T-helper 1 cell treated with Interleukin-12 subunit alpha and Interleukin-12 subunit beta and Interleukin-4 antibody, amounts not matched to agents 30 ng/mL and 1 ng/mL, for 36 hours (primary cell): ENCODE measurements around the gene CAMK2B. TPM values are rescaled to one million over a fixed set of nuclear protein-coding genes. Genes with fewer than 3 reads are reported as not detected.

Source experiments
- intact Hi-C: fragments of 100-400 bp; cut with micrococcal nuclease; formaldehyde crosslinking; loops from one replicate; pipeline ENCODE4 v1.15.1; 2024
- total RNA-seq: library from RNA; stranded (reverse); gene quantifications from 2 replicates; pipeline ENCODE4 v1.2.3, GENCODE V29; 2022

Gene CAMK2B
- total RNA-seq, 1 donor from 2014 or later, result not detected

DNA sequence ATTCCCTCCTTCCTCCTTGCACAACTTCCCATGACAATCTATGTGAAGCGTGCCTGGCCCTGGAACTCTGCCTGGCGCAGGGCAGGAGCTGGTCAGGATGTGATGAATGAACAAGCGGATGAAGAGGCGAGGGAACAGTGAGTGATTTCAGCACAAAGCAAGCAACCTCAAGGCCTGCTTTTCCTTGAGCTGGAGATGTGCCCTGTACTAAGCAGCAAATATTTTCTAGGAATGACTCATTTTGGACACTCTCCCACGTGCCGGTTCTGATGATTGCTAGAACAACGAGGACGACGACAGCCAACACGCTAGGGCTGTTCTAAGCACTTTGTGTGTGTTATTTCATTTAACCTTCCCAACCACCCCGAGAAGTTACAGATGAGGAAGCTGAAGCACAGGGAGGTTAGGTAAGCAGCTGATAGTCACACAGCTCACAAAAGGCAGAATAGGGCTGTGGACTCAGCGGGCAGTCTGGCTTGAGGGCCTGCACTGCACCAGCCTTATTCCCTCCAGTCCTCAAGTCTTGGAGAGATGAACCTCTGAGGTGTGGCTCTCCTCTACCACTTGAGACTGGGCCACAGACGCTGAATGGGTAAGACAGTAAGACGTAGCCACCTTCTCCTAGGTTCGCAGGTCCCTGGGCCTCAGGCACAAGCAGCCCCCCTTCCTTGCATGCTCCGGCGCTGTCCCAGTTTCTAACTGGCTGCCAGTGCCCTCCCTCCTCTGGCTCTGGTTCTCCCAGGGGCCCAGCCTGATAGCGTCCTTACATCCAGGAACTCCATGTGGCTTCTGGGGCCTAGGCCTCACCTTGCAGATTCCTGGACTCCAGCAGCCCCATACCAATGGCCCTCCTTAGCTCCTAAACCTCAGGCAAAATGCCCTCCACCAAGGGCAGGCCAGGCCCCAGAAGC lies 65.6 kb downstream of the CAMK2B start:
- intact Hi-C loops, result loop anchor here (2.0 to 5.0 kb wide), 3 partner anchors 229 to 587 kb away; partner anchors contain the start of gene H2AZ2

DNA sequence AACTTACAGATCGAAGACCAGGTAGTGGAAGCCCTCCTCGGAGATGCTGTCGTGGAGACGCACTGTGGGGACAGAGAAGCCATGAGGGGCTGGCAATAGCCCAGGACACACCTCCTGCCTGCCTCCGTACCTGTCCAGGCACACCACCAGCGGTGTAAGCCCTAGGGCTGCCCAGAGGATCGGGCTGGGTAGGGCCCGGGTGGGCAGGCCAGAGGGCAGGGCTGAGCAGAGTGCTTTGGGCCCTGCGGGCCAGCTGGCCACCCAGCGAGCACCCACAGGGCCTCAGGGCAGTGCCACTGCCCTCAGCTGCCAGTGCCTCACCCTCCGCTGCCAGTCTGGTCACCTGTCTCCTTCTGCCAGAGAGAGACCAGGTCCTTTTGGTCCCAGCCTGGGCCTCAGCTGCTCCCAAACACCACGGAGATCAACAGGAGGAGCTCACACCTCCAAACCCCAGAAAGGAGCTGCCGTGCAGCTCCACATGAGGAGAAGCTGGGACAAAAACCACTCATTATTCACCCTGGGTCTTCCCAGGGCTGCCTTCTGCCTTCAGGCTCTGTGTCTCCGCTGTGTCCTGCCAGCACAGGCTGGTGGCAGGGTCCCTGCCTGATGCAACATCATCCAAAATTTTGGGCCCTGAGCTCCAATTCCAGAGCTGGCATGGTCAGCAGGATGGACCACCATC lies 66.4 kb downstream of the CAMK2B start:
- intact Hi-C loops, result loop anchor here (1.0 to 5.0 kb wide), 8 partner anchors 18 to 588 kb away; partner anchors contain the start of genes H2AZ2, POLD2, POLM and YKT6

DNA sequence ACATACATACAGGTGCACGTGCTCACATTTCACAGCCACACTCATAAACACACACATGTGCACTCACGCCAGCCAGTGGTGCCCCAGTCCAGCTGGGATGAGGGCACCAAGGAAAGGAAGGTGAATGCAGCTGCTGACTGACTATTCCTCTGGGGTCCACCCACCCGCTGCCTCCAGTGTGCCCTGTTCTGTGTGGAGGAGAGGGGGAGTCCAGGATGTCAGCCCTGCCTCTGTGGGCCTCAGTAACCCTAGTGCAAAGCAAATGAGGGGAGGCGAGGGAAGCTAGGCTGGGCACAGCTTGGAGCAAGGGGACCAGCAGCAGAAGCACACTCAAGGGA lies 67.0 kb downstream of the CAMK2B start:
- intact Hi-C loops, result loop anchor here (1.0 to 5.0 kb wide), 8 partner anchors 17 to 589 kb away; partner anchors contain the start of genes H2AZ2, POLD2, POLM and YKT6

DNA sequence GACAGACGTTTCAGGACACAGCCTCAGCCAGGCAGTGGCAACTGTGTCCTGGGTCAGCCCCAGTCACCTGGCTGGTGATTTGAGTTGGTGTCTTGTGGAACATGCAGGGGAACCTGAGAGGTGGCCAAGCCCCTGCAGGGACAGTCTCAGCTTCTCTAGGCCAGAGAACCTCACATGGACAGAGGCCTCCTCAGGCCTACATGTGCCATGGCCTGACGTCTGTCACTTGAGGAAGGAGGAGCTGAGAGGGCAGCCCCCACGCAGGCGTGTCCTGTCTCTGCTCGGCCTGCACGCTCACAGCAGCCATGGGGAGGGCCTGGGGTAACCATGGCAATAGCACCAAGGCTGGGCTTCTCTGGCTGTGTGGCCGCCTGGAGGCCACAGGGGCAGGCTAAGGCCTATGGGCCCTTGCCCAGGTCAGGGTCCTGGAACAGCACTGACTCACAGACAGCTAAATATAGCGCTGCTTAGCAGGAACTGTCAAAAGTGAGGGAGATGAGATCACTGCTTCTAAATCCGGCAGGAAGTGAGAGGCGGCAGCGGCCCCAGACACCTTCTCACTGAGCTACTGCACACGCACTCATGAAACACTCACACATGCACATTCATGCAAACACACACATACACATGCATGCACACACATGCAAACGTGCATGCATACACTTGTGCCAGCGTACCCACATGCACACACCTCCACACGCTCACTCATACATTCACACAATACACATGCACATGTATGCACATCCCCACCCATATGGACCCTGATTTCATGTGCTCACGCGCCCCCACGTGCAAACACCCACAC lies 67.6 kb downstream of the CAMK2B start:
- intact Hi-C loops, result loop anchor here (1.0 to 5.0 kb wide), 9 partner anchors 17 to 589 kb away; partner anchors contain the start of genes H2AZ2, POLD2, POLM and YKT6

DNA sequence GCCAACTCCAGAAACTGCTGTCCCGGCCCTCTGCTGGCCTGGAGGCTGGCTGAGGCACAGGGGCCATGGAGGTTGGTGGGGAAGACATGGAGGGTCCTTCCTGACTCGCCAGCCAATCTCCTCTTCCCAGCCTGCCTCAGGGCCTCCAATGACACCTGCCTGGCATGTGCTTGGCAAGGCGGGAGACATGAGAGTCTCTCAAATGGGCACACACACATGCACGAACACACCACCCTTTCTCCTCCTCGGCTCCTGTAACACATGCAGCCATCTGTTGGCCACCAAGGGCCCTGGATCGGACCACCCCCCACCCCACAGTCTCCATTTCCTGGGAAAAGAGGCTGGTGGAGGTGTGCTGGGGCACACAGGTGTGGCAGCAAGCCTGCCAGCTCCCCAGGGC lies 68.2 kb downstream of the CAMK2B start:
- intact Hi-C loops, result loop anchor here (1.0 to 5.0 kb wide), 3 partner anchors 204 to 590 kb away; partner anchors contain the start of gene H2AZ2

DNA sequence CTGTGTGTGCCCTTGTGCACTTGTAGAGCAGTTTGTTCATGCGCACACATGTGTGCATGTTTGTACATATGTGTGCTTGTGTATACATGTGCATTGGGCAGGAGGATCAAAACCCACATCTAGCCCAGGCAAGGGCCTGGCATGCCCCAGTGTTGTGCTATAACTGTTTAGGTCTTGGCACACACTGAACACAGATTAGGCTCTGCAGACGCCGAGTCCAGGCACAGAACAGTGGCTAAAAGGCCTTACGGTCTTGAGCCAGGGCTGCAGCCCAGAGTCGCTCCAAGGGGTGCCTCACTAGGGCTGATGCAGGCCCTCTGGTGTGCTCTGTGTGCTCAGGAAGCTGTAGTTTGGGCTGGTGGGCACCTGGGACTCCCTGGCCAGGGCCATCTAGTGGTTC lies 68.9 kb downstream of the CAMK2B start:
- intact Hi-C loops, result loop anchor here (5.0 kb wide), 2 partner anchors 311 to 591 kb away; partner anchors contain the start of gene H2AZ2

DNA sequence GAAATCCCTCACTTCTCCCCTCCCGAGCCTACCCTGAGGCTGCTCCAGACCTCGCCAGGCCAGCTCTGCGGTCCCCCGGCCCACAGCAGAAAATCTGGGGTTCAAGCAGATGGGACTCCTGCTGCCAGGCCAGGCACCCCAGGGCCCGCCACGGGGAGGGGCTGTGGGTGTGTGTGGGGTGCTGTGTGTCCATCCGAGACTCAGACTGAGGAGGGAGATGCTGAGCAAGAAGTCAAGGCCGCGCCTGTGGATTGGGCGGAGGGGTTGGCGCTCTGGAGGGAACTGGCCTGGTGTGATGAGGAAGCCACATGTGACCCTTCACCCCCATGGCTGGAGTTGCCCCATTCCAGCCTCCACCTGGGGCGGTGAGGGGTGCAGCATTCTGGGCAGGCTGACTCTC lies 73.5 kb downstream of the CAMK2B start:
- intact Hi-C loops, result no loop called here

DNA sequence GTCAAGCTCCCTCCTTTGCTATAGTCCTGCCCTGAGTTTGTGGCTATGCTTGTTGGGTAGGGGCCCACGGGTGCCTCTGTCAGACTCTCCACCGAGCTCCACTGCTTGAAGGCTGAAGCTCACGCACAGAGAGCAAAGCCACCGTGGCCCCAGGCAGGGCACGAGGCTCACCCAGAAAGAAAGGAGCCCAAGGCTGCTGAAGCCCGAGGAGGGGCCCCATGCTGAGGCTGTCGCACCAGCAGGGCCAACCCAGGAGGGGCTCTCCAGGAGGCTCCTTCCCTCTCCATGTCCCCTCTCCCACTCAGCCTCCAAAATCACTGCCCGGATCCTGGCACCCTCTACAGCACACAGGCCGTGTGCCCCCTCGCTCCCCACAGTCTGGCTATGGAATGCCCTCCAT lies 74.1 kb downstream of the CAMK2B start:
- intact Hi-C loops, result no loop called here

DNA sequence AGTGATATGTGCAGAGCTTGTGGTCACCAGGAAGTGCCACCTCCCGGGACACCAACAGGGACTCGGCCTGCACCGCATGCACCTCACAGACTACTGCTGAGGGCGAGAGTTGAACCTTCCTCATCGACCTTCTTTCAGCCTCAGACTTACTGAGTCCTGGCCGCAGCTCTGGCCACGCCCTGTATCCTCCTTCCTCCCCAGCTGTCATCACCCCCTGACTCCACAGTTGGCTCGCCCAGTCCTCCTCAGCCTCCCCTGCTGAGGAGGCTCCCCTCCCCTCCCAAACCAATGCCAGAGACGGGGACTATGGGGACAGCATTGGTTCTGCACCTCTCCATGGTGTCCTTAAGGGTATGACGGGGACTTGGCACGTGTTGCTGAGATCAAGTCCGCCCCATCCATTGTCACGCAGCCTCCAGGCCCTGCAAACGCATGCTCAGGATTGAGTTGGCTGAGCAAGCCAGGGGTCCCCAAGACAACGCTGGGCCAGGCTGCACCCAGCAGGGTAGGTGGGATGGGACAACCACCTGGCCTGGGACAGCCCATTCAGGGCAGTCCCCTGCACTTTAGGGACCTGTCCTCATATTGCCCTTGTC lies 75.7 kb downstream of the CAMK2B start:
- intact Hi-C loops, result no loop called here

DNA sequence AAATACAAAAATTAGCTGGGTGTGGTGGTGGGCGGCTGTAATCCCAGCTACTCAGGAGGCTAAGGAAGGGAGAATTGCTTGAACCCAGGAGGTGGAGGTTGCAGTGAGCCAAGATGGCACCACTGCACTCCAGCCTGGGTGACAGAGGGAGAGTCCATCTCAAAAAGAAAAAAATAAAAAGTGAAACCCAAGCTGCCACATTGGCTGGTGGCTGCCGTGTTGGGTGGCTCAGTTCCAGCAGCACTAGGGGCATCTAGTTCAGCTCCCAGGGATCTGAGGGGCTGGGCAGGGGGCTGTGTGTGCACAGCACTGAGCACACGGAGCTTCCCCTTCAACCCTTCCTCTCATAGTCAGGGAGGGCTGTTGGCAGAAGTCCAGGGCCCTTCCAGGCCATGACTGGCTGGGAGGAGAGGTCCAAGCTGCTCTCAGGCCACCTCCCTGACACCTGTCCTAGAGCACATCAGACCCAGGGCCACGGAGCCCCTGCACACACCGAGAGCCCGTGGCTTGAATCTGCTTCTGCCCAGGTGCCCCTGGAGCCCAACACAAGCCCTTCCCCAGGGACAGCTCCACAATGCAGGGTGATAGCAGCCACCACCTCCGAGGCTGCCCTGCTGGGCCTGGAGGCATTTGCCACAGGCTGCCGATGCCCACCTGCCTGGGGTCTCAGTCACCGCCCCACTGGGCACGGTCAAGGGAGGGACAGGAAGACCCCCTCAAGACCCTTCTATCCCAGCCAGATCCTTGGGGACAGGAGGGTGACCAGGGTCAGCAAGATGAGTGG lies 77.3 kb downstream of the CAMK2B start:
- intact Hi-C loops, result no loop called here

DNA sequence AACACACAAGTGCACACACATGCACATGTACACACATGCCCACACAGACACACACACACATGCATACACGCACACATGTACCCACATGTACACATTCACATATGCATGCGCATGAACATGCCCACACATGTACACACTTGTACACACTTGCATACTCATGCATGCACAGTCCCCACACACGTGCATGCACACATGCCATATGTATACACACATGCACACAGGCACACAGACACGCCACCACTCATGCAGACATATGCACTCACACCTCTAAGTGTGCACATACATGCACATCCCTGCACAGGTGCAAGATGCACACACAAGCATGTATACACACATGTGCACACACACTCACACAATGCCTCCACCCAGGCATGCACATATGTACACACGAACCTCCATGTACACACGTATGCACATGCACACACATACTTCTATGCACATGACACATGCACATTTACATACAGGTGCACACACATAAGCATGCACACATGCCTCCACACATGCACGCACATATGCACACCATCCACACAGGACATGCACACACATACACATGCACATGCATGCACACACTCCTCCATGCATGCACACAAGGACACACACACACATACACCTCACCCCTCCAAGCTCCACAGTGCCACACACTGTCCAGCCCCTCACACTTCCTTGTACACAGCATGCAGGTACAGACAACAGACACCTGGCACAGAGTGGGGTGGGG lies 78.8 kb downstream of the CAMK2B start:
- intact Hi-C loops, result no loop called here

DNA sequence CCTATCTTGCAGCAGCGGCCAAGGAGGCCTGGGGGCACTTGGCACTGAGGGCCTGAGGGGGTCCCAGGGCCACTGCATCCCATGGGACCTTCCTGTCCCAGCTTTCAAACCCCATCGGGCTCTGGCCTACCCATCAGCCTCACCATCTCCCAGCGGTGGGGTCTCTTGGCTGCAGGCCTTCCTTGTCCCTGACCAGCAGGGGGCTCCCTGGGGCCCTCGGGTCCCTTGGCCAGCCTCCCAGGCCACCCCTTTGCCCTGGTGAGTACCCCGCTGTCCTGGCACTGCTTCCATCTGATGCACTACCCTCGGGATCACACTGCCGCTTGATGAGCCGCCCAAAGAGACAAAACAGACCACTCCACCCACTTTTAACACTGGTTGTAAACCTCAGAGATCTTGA lies 81.1 kb downstream of the CAMK2B start:
- intact Hi-C loops, result loop anchor here (5.0 kb wide), 2 partner anchors 63 to 218 kb away; no protein-coding TSS in a partner anchor

DNA sequence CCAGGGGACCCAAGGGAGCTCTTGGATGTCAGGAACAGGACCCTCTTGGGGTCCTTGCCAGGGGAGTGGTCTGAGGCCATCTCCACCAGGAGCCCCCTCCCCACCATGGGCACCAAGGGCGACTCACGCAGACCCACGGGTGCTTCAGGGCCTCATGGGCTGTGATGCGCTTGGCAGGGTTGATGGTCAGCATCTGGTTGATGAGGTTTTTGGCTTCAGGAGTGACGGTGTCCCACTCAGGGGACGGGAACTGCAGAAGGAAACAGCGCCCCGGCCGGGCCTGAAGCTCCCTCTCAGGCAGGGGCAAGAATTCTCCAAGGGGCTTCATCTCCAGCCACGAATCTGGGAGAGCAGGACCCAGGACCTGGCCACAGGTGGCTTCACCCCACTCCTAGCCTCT lies 83.3 kb downstream of the CAMK2B start:
- intact Hi-C loops, result loop anchor here (5.0 kb wide), 2 partner anchors 65 to 220 kb away; no protein-coding TSS in a partner anchor

DNA sequence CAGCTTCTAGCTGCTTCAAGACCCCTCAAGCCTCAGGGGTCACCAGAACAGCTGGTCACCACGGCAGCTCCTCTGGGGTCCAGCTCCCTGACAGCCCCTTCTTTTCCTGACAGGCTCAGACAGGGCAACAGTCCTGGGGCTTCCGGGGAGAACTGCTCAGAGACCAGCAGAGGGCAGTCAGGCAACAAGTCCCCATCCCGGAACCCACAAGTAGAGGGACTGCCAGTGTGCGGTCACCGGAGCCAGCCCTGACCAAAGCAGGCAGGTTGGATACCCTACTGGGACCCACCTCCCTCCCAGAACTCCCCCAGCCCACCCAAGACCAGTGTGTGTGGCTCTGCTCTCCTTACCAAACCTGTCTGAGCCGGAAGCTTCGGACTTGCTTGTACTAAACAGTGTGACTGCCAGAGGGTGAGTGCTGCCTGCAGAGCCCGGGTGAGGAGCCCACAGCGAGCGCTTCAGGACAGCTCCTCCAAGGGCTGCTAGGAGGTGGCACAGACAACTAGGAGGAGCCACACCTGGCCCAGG lies 84.3 kb downstream of the CAMK2B start:
- intact Hi-C loops, result loop anchor here (1.0 to 5.0 kb wide), 7 partner anchors 17 to 895 kb away; no protein-coding TSS in a partner anchor

DNA sequence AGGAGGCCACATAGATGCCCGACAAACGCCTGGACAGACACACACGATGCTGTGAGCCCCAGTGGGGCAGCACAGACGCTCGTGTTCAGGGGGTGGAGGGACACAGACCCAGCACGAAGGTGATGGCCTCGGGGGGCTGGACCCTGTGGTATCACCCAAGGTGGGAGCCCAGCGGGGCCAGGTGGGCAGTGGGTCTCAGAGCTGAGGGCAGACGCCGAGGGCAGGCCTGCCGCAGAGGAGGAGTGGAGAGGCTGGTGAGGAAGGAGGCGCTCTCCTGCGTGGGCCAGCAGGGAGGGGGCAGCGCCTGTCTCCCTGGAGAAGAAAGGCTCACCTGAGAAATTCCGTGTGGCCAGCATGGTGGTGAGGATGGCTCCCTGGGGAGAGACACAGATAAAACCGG lies 85.0 kb downstream of the CAMK2B start:
- intact Hi-C loops, result loop anchor here (5.0 kb wide), 2 partner anchors 67 to 222 kb away; no protein-coding TSS in a partner anchor

DNA sequence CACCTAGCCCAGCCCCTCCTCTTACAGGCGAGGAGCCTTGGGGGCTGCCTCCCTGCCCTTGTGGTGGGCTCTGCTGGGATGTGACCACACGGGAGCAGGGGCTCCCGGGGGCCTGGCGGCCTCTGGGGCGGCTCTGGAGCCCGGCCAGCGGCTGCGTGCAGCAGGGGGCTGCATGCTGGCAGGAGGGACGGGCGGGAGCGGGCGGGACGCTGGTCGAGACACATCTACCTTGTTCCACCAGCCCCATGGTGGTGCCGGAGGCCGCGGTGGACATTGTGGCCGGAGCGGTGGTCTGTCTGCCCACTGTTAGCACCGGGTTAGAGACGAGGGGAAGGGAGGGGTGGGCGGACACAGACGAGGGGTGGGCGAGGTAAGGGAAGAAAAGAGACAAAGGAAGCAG lies 86.0 kb downstream of the CAMK2B start:
- intact Hi-C loops, result no loop called here

DNA sequence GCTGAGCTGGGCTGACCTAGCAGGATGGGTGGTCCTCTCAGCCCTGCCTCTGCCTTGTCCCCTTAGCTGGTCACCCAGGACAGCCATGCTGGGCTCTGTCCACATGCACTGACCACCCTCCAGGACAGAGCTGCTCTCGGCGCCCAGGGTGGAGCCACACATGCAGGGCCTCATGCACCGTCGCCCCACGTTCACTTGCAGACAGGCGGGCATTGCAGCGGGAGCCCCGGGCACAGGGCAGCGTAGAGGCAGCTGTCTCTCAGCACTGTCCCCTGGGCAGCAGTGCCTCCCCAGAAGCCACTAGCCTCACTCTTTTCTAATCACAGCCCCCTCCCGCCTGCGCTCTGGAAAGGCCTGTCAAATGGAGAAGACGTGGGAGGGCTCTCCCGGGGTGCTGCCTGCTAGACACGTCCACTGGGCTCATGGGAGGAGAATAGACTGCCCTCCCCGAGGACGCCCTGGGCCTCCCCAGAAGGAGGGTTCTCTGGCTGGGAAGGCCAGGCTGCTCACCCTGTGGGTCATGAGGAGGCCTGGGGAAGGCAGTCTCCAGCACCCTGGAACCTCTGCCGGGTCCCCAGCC lies 87.2 kb downstream of the CAMK2B start:
- intact Hi-C loops, result no loop called here

DNA sequence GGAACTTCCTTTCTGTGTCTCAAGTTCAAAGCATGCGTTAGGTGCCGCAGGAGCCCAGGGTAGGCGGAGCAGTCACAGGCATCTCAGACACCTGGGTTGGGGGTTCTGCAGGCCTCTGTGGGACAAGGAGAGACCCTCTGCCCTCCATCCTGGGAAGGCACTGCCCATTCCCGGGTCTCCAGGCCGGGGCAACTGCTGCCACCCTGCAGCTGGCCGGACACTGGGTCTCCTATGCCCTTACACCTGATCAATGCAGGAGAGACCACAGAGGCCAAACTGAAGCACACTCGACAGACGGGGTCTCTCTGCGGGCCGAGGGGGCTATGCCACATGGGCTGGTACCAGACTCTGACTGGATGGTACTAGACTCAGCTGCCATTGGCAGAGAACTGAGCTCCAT lies 87.7 kb downstream of the CAMK2B start:
- intact Hi-C loops, result no loop called here

DNA sequence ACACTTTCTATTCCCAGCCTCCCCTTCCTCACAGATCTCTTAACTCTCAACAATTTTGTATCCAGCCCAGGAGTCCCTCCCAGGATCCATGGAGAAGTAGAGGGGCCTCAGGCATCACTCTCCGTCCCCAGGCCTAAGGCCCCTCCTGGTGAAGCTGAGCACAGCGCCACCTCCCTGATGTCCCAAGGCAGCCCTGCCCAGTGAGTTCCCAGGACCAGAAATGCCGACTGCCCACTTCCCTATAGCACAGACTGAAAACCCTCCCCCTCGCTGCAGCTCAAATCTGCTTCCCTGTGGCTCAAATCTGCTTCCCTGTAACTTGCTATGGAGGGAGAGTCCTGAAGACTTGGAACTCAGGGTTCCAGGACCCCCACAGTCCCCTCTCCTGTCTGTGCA lies 89.1 kb downstream of the CAMK2B start:
- intact Hi-C loops, result no loop called here
